Endothelial cell of umbilical vein (primary cell): ENCODE results near the gene SIRPA.

ENCODE experiments used
- MAX ChIP-seq: IDR thresholded peaks from 2 replicates; pipeline ENCODE4 v1.6.1; 2011; ENCODE audit not compliant: insufficient read depth, insufficient read length
- TF ChIP-seq, protein P1 (sequence below), 2 donors: IDR thresholded peaks; 1 replicate in 1 of 2; 2 replicates in 1 of 2; pipeline ENCODE4 v1.5.1; 2011; ENCODE audit warnings: low read length in 2 of 2, mild to moderate bottlenecking in 2 of 2, moderate library complexity in 2 of 2, control low read depth in 1 of 2, inconsistent platforms in 1 of 2, low read depth in 1 of 2; ENCODE audit not compliant: insufficient read depth in 1 of 2; ENCODE audit errors: extremely low read depth in 1 of 2

DNA sequence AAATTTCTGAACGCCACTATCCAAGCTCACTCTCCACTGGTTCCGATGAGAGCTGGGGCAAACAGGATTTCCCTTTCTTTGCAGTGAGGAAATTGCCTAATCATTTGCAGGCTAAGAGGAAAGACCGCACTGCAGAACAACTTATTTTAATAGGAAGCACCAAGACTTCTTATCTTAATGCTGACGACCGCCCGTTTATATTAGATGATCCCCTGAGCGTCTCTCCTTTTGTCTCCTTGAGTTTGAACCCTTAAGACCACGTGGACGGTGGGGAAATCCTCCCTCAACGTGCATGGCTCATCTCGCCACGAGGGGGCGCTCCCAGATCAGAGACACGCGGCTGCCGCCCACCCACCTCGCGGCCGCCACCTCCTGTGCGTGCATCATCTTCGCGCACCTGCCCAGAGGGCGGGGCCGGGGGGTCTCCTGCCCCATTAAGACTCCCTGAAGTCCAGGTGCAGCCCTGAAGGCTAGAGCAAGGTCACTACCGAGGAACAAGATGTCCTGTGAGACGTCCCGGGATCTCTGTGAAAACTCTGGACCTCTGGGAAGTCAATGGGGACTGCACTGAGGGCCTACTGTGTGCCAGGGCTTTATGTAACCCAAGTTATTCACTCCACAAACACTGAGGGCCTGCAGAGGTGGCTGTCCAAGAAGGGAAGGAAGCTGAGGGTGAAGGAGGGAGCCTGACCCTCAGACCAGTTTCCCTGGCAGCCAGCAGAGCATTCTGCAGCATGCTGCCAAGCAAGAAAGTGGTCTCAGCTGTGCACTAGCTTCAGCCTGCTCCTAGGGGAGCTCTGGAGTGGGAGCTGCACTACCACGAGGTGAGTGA, 70.5 kb downstream of the SIRPA start:
- peak; percentile 95 for TF ChIP-seq MAX
- TF ChIP-seq, protein P1, sequence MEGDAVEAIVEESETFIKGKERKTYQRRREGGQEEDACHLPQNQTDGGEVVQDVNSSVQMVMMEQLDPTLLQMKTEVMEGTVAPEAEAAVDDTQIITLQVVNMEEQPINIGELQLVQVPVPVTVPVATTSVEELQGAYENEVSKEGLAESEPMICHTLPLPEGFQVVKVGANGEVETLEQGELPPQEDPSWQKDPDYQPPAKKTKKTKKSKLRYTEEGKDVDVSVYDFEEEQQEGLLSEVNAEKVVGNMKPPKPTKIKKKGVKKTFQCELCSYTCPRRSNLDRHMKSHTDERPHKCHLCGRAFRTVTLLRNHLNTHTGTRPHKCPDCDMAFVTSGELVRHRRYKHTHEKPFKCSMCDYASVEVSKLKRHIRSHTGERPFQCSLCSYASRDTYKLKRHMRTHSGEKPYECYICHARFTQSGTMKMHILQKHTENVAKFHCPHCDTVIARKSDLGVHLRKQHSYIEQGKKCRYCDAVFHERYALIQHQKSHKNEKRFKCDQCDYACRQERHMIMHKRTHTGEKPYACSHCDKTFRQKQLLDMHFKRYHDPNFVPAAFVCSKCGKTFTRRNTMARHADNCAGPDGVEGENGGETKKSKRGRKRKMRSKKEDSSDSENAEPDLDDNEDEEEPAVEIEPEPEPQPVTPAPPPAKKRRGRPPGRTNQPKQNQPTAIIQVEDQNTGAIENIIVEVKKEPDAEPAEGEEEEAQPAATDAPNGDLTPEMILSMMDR (IDR thresholded peaks at IDR 0.05; ENCODE audit: extremely low read depth in 1 of 2, insufficient read depth in 1 of 2, low read depth in 1 of 2, low read length in 2 of 2), result peak; percentile 92 to 94
